Astrocyte (in vitro differentiated cells and primary cell): ENCODE results near the gene CNTNAP2. TPM values are rescaled to one million over a fixed set of nuclear protein-coding genes. Genes with fewer than 3 reads are reported as not detected.

Experiments used
- DNase-seq: peaks from one replicate; pipeline ENCODE4 v3.0.0-alpha.2; 2010; ENCODE audit warnings: low read depth
- FAIRE-seq: peaks from 2 replicates; lab custom pipeline; 2011; peaks lifted over from hg19 to GRCh38; lab: Jason Lieb, UNC
- H2AFZ ChIP-seq: 2 replicates; pipeline ENCODE4 v1.6.0; 2012; ENCODE audit warnings: low read depth, low read length, inconsistent platforms
- H3K27ac ChIP-seq: 2 replicates; pipeline ENCODE4 v1.5.1; 2011; ENCODE audit warnings: low read depth, low read length, inconsistent platforms
- H3K27me3 ChIP-seq: 2 replicates; pipeline ENCODE4 v1.6.0; 2011; ENCODE audit warnings: low read length, inconsistent platforms; ENCODE audit not compliant: insufficient read depth
- H3K36me3 ChIP-seq: 2 replicates; pipeline ENCODE4 v1.5.1; 2011; ENCODE audit warnings: low read length, inconsistent platforms; ENCODE audit not compliant: insufficient read depth
- H3K4me1 ChIP-seq: 2 replicates; pipeline ENCODE4 v1.5.1; 2011; ENCODE audit warnings: low read length, inconsistent platforms; ENCODE audit not compliant: insufficient read depth
- H3K4me2 ChIP-seq: 2 replicates; pipeline ENCODE4 v1.6.0; 2012; ENCODE audit warnings: low read length, inconsistent platforms
- H3K4me3 ChIP-seq: 2 replicates; pipeline ENCODE4 v1.5.1; 2011; ENCODE audit warnings: low read depth, mild to moderate bottlenecking, low read length, inconsistent platforms; ENCODE audit not compliant: insufficient read depth
- H3K79me2 ChIP-seq: 2 replicates; pipeline ENCODE4 v1.6.0; 2012; ENCODE audit warnings: mild to moderate bottlenecking, low read length, inconsistent platforms; ENCODE audit not compliant: insufficient read depth
- H3K9ac ChIP-seq: 2 replicates; pipeline ENCODE4 v1.6.0; 2012; ENCODE audit warnings: mild to moderate bottlenecking, low read length, inconsistent platforms
- H3K9me3 ChIP-seq: 2 replicates; pipeline ENCODE4 v1.5.1; 2012; ENCODE audit warnings: low read depth, mild to moderate bottlenecking, low read length, inconsistent platforms; ENCODE audit not compliant: insufficient read depth
- H4K20me1 ChIP-seq: 2 replicates; pipeline ENCODE4 v1.6.0; 2012; ENCODE audit warnings: low read length, inconsistent platforms; ENCODE audit not compliant: insufficient read depth
- H3K27ac Mint-ChIP-seq: one replicate; pipeline ENCODE4 v1.8.0; 2021; ENCODE audit warnings: mild to moderate bottlenecking, mixed read lengths; ENCODE audit not compliant: unreplicated experiment
- H3K27me3 Mint-ChIP-seq: one replicate; pipeline ENCODE4 v1.8.0; 2021; ENCODE audit warnings: low read depth, mixed read lengths; ENCODE audit not compliant: unreplicated experiment
- H3K36me3 Mint-ChIP-seq: one replicate; pipeline ENCODE4 v1.8.0; 2021; ENCODE audit warnings: low read depth, mixed read lengths; ENCODE audit not compliant: unreplicated experiment
- H3K4me1 Mint-ChIP-seq: one replicate; pipeline ENCODE4 v1.8.0; 2021; ENCODE audit warnings: low read depth, mixed read lengths; ENCODE audit not compliant: unreplicated experiment
- H3K4me3 Mint-ChIP-seq: one replicate; pipeline ENCODE4 v1.8.0; 2021; ENCODE audit warnings: mild to moderate bottlenecking, moderate library complexity, mixed read lengths; ENCODE audit not compliant: unreplicated experiment
- H3K9me3 Mint-ChIP-seq: one replicate; pipeline ENCODE4 v1.8.0; 2021; ENCODE audit warnings: mild to moderate bottlenecking, mixed read lengths; ENCODE audit not compliant: unreplicated experiment
- EZH2 ChIP-seq: IDR thresholded peaks from 2 replicates; pipeline ENCODE4 v1.6.1; 2012; ENCODE audit warnings: mild to moderate bottlenecking, low read length, inconsistent platforms; ENCODE audit not compliant: insufficient read depth
- total RNA-seq: library from RNA; stranded (reverse); gene quantifications from 2 replicates; pipeline ENCODE4 v1.2.1, GENCODE V29; 2021
- TF ChIP-seq, protein P1 (sequence below): IDR thresholded peaks from 2 replicates; pipeline ENCODE4 v1.5.1; 2011; ENCODE audit warnings: low read depth, mild to moderate bottlenecking, inconsistent platforms, low read length, moderate library complexity; ENCODE audit not compliant: insufficient read depth

The CNTNAP2 gene
- total RNA-seq, 1 donor from 2014 or later, result 20.0 TPM

DNA sequence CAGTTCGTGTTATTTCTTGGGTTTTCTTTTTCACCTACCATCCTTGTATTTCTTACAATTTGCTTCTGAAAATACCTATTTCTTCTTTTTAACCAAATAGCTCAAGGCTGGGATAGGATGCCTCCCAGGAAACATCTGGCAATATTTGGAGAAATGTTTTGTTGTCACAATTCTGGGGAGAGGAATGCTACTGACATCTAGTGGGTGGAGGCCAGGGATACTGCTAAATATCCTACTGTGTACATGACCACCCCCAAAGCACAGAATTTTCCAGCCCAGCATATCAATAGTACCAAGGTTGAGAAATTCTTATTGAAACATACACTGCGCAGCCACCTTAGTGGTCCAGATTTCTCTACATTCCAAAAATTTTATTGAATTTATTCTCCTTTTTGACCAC, 55.5 kb downstream of the CNTNAP2 start:
- peaks cover 3% of the 10 kb centered on the region for H3K4me1 Mint-ChIP-seq

DNA sequence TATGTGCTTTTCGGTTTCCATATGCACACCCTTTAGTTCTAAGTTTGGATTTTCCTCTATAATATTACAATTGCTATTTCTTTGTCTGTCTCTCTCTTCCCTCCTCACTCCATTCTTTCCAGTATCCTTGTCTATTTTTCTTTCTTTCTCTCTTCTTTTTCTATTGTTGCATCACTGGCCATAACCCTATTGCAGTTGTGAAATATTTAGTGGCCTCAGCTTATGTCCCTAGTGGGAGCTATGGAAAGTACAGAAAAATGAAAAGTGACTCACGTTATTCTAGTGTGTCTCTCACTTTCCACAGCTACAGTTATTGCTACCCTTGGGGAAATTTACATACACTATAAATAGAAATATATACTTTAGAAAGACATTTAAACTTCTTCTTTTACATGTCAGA, 59.1 kb downstream of the CNTNAP2 start:
- Histone ChIP-seq H3K27me3 (no peaks in the 10 kb centered on the region), H3K27ac (no peak overlapping the region), H3K9ac (no peak overlapping the region), H3K4me2 (no peak overlapping the region), H4K20me1 (no peaks in the 10 kb centered on the region), H3K79me2 (no peaks in the 10 kb centered on the region), H2AFZ (no peak overlapping the region), H3K36me3 (no peaks in the 10 kb centered on the region), H3K4me3 (no peak overlapping the region), H3K4me1 (no peaks in the 10 kb centered on the region), H3K9me3 (no peaks in the 10 kb centered on the region)
- FAIRE-seq (no peak), DNase-seq (no peak)
- Mint-ChIP-seq H3K4me3 (no peak overlapping the region), H3K27ac (no peak overlapping the region), H3K36me3 (no peaks in the 10 kb centered on the region), H3K9me3 (no peaks in the 10 kb centered on the region), H3K4me1 (peaks cover 4% of the 10 kb centered on the region), H3K27me3 (no peaks in the 10 kb centered on the region)
- TF ChIP-seq, protein P1, sequence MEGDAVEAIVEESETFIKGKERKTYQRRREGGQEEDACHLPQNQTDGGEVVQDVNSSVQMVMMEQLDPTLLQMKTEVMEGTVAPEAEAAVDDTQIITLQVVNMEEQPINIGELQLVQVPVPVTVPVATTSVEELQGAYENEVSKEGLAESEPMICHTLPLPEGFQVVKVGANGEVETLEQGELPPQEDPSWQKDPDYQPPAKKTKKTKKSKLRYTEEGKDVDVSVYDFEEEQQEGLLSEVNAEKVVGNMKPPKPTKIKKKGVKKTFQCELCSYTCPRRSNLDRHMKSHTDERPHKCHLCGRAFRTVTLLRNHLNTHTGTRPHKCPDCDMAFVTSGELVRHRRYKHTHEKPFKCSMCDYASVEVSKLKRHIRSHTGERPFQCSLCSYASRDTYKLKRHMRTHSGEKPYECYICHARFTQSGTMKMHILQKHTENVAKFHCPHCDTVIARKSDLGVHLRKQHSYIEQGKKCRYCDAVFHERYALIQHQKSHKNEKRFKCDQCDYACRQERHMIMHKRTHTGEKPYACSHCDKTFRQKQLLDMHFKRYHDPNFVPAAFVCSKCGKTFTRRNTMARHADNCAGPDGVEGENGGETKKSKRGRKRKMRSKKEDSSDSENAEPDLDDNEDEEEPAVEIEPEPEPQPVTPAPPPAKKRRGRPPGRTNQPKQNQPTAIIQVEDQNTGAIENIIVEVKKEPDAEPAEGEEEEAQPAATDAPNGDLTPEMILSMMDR, result no peak
- no peak for TF ChIP-seq EZH2

More for the DNA sequence above, 55.5 kb downstream of the CNTNAP2 start:
- TF ChIP-seq EZH2, result no peak
- TF ChIP-seq, protein P1, result no peak
- Histone ChIP-seq H3K4me2 (no peak overlapping the region), H2AFZ (no peak overlapping the region), H3K36me3 (no peaks in the 10 kb centered on the region), H3K27ac (no peak overlapping the region), H3K27me3 (no peaks in the 10 kb centered on the region), H4K20me1 (no peaks in the 10 kb centered on the region), H3K9ac (no peak overlapping the region), H3K79me2 (no peaks in the 10 kb centered on the region), H3K4me1 (no peaks in the 10 kb centered on the region), H3K4me3 (no peak overlapping the region), H3K9me3 (no peaks in the 10 kb centered on the region)
- DNase-seq, result no peak
- Mint-ChIP-seq H3K27me3 (no peaks in the 10 kb centered on the region), H3K9me3 (no peaks in the 10 kb centered on the region), H3K27ac (no peak overlapping the region), H3K36me3 (no peaks in the 10 kb centered on the region), H3K4me3 (no peak overlapping the region)
- FAIRE-seq, result no peak

DNA sequence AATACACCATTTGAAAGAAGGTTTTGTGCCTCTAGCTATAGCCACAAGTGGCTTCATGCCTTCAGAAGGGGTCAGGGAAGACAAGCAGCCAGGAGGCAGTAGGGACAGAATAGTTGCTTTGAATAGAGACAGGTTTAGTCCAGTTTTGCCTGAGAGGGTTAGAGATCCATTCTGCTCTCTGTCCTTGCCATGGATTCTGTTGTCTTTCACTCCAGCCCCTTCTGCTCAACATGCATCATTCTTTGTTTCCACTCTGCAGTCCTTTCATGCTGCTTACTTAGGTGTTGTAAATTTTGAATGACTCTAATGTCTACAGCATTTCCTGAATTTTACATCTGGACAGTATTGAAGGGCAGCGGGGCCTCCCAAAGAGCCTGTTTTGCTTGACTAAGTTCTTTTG, 60.3 kb downstream of the CNTNAP2 start:
- H3K36me3 Mint-ChIP-seq, result no peaks in the 10 kb centered on the region
- H3K9me3 Mint-ChIP-seq, result no peaks in the 10 kb centered on the region
- Histone ChIP-seq H3K4me1 (no peaks in the 10 kb centered on the region), H4K20me1 (no peaks in the 10 kb centered on the region), H3K4me3 (no peak overlapping the region), H3K9me3 (no peaks in the 10 kb centered on the region), H3K4me2 (no peak overlapping the region), H3K9ac (no peak overlapping the region), H3K27ac (no peak overlapping the region), H3K27me3 (no peaks in the 10 kb centered on the region), H3K36me3 (no peaks in the 10 kb centered on the region), H3K79me2 (no peaks in the 10 kb centered on the region), H2AFZ (no peak overlapping the region)
- H3K4me3 Mint-ChIP-seq, result no peak overlapping the region
- FAIRE-seq (no peak), DNase-seq (no peak)
- no peak for TF ChIP-seq EZH2
- TF ChIP-seq, protein P1, result no peak
- no peaks in the 10 kb centered on the region for H3K27me3 Mint-ChIP-seq
- H3K27ac Mint-ChIP-seq, result no peak overlapping the region
- peaks cover 4% of the 10 kb centered on the region for H3K4me1 Mint-ChIP-seq
